IPS-NIHi7 (cell line): ENCODE measurements around the gene ABHD3.
"Not testable (repeated sequence)": the region's sequence is repeated elsewhere in the genome, so short reads cannot be mapped to it uniquely, and the experiment has no call there.

Experiments
- DNase-seq: peaks from one replicate; pipeline ENCODE4 v3.0.0; 2012; ENCODE audit warnings: mixed read lengths; ENCODE audit errors: extremely low spot score

The ABHD3 gene, protein sequence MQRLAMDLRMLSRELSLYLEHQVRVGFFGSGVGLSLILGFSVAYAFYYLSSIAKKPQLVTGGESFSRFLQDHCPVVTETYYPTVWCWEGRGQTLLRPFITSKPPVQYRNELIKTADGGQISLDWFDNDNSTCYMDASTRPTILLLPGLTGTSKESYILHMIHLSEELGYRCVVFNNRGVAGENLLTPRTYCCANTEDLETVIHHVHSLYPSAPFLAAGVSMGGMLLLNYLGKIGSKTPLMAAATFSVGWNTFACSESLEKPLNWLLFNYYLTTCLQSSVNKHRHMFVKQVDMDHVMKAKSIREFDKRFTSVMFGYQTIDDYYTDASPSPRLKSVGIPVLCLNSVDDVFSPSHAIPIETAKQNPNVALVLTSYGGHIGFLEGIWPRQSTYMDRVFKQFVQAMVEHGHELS

DNA sequence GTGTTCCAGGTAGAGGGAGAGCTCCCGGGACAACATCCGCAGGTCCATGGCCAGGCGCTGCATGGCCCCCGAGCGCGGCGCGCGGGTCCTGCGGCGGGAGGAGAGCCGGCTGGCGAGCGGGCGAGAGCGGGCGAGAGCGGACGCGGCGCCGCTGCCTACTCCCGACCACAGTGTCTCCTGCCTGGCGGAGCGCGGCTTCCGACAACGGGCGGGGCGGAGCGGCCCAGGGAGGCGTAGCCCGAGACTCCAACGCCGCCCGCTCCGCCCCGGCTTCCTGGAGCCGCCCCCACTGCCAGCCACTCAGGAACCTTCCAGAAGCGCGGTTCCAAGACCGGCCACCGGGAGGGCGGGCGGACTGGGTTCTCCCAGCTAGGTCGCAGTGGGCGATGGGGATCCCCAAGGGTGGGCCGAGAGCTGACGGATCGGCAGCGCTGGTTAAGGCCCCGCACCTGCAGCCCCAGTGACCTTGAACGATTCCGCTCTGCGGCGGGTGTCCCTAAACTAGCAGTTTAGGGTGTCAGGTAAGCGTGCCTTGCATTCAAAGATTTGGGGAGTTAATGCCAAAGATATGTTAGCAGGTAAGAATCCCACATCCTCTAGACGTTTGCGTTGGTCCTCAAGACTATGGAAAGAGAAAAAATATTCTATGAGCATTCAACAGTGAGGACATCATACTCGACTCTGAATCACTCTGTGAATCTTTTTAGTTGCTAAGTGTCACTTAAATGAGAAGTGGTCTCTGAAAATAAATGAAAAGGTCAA, at the start of gene ABHD3:
Gene ABHD3, minus strand, starts transcription at position 172 of the 762 bp plus-strand sequence. Its CDS starts 109 bp downstream, at position 63.
- peak; percentile 94 for DNase-seq

DNA sequence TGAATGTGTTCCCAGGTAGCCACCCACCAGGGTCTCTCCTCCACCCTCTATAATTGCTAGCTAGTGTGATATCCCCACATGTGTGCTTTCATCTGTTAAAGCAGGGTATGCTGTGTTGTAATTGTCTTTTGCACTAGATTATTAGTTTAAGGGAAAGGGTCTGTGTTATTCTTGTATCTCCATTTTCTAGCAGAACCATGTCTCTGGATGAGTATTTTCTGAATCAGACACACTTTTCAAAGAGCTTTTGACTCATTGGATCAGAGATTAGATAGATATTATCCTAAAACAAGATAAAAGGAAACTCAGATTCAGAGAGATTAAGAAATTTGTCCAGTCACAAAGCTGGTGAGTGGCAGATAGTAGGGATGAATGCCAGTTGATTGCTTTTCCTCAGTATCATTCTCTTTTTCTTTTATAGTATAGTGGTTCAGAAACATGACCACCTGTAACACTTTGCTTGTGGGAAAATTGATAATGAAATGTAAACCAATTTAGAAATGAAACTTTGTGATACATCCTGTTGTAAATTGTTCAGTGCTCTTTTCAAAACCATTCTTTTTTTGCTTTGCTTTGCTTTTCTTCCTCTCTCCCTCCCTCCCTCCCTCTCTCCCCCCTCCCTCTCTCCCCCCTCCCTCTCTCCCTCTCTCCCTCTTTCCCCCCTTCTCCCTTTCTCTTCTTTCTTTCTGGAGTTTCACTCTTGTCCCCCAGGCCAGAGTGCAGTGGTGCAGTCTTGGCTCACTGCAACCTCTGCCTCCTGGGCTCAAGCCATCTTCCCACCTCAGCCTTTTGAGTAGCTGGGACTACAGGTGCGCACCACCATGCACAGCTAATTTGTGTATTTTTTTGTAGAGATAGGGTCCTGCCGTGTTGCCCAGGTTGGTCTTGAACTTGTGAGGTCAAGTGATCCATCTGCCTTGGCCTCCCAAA, 43.5 kb upstream of the ABHD3 start:
- no peak for DNase-seq

DNA sequence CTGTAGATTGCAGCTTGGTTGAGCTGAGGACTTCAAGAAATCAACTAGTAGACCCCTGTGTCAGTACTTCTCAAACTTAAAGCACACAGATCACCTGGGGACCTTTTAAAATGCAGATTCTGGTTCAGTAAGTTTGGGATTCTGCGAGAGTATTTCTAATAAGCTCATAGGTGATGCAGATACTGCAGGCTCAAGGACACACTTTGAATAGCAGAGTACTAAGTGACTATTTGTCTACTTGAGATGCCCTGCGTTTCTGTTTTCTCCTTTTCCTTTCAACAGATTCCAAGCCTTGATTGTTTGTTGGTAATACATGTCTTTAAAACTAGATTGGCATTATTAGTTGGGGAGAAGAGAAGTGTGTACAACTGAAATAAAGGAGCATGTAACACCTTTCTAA, 42.7 kb upstream of the ABHD3 start:
- DNase-seq = no peak

DNA sequence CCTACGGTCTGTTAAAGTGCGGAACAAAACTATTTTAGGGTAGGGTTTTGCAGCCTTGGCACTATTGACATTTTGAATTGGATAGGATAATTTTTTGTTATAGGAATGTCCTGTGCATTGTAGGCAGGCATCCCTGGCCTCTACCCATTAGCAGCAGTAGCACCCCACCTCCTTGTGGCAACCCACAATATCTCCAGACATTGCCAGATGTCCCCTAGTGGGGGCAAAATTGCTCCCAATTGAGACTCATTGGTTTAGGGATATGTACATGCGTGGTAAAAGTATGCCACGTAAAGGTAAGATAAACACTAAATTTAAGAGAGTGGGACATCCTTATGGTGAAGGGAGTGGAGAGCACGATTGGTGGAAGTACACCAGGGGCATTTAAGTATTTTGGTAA, 40.7 kb upstream of the ABHD3 start:
- DNase-seq = no peak

DNA sequence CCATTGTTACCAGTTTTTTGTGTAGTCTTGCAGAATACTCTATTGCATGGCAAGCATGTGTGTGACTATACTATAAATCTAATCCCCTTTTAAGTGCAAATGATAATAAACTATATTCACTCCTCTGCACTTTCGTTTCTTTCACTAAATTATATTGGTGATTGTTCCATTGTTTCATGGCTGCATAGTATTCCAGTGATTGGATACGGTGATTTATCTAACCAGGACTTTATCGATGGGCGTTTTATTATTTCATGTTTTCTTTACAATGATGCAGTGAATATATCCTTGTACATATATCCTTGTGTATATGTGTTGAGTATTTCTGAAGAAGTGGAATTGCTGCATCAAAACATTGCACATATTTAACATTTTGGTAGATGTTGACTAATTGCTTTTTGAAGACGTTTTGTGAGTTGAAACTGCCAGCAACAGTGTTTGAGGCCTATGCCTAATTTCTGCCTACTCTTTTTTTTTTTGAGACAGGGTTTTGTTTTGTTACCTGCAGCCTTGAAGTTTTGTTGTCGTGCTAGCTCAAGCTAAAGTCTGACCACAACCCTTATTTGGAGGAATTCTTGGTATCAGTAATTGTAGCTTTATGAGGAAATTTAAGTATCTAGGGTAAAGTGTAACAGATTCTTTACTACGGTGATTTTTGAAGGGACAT, 38.7 kb upstream of the ABHD3 start:
- no peak for DNase-seq

DNA sequence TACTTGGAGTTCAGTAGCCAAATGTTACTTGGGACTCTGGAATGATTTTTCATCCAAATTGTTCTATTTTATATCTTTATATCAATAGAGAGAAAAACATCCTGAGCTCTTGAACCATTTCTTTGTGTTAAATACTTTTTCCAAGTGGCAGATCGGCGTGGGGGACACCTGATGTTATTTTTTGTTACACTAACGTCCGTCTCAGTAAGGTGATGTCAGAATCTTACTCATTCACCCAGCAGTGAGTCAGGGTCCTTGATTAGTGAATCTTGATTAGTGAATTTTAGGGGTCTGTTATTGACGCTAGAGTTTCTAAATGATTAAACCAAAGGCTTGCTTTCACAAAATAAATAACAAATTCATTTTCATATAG, 37.7 kb upstream of the ABHD3 start:
- no peak for DNase-seq

DNA sequence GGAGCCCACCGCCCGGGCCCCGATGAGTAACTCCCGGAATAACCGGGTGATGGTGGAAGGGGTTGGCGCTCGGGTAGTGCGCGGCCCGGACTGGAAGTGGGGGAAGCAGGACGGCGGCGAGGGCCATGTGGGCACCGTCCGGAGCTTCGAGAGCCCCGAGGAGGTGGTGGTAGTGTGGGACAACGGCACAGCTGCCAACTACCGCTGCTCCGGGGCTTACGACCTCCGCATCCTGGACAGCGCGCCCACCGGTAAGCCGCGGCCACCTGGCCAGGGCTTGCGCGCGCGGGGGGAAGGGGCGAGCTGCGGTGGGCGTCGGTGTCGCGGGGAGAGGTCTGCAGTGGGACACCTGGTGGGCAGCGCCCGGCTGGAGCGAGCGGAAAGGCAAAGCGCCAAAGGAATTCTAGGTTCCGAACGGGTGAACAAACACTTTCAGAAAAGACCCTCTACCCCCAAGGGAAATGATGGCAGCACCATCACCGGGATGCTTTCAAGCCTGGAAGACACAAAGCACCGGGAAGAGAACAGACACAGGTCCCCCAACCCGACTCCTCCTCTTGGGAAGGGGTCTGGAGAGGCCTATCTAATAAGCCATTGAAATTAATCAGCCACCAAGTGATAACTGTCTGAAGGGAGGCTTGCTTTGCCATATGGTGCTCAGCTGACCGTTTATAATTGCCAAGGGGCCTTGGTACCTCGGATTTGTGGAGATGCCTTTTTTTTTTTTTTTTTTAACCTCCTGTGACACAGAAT, 37.2 kb upstream of the ABHD3 start:
- peak; percentile 13 for DNase-seq

DNA sequence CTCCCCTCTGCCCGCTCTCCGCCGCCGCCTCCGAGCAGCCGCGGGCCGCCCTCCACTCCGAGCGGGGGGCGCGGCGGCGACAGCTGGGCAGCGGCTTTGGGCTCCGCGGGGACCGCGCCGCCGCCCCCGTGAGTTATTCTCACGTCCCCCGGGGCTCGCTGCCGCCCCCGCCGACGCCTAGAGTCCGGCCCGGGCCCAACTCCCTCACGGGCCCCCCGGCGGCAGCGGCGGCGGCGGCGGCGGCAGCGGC, 36.7 kb upstream of the ABHD3 start:
- no peak for DNase-seq

DNA sequence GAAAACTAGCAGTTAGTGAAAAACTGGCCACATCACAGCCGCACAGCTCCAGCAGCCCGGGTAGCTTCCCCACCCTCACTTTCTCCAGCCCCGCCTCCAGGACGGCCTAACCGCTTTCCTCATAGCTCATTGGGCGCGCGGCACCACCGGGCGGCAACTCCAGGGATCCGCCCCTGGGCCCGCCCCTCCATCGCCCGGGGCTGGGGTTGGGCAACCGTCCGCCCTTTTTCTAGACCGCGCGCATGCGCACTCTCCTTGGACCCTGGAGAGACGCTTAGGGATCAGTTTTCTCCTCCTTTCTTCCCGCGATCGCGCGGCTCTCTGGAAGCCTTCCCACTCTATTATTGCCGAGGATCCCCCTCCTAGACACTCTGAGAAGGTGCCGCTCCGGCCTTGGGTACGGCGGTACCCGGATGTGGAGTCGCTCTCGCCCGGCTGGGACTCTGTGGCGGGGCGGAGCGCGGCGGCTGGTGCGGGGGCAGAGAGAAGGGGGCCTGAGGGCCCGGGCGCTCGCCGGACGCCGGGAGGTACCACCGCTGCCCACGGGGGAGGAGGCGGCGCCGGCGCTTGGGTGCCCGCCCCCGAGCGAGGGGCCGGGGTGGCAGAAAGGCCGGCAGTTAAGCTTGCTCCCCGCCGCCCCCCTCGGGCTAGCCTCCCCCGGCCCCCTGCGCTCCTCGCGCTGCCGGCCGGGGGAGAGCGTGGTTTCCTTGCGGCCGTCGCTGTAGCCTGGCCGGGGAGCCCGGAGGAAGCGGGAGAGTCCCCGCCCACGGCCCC, 36.2 kb upstream of the ABHD3 start, which contains the start of gene MIB1:
Gene MIB1, plus strand, starts transcription at position 255 of the 774 bp plus-strand sequence. CDS start 792 bp downstream, outside the sequence.
- peak; percentile 97 for DNase-seq

DNA sequence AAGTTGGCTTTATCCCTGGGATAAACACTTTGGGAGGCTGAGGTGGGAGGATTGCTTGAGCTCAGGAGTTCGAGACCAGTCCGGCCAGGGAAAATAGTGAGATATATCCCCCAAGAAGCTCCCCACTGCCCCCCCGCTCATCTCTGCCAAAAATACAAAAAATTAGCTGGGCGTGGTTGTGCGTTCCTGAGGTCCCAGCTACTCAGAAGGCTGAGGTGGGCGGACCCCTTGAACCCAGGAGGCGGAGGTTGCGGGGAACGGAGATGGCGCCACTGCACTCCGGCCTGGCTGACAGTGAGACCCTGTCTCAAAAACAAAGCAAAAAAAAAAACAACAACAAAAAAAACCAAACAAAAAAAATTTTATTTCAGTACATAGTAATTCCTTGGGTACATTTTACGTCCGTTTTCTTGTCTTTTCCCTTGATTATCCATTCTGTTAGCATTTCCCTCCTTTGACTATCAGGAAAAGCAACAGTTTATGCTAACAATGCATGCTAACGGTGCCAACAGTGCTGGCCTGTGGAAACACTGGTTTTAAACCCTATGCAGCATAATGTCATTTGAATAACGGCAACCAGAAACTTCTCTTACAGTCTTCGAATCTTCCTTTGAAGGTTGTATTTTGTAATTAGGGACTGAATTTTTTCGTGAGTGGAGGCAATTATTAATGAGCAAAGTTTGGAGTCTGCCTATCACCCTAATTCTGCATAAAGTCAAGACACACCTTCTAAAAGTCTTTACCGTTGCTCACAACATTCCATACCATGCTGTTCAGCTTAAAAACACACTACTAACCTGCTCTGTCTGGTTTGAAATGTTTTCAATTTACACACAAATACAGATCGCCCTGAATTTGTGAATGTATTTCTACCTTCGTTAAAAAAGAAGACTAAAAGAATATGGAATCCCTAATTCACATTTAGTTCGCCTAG, 35.3 kb upstream of the ABHD3 start:
- DNase-seq = no peak

DNA sequence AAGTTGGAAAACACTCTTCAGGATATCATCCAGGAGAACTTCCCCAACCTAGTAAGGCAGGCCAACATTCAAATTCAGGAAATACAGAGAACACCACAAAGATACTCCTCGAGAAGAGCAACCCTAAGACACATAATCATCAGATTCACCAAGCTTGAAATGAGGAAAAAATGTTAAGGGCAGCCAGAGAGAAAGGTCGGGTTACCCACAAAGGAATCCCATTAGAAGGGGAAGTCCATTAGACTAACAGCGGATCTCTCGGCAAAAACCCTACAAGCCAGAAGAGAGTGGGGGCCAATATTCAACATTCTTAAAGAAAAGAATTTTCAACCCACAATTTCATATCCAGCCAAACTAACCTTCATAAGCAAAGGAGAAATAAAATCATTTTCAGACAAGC, 32.4 kb upstream of the ABHD3 start:
- DNase-seq = not testable (repeated sequence)

DNA sequence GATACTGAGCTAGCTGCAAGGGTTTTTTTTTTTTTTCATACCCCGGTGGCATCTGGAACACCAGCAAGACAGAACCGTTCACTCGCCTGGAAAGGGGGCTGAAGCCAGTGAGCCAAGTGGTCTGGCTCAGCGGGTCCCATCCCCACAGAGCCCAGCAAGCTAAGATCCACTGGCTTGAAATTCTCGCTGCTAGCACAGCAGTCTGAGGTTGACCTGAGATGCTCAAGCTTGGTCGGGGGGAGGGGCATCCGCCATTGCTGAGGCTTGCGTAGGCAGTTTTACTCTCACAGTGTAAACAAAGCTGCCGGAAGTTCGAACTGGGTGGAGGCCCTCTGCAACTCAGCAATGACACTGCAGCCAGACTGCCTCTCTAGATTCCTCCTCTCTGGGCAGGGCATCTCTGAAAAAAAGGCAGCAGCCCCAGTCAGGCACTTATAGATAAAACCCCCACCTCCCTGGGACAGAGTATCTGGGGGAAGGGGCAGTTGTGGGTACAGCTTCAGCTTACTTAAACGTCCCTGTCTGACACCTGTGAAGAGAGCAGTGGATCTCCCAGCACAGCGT, 31.0 kb upstream of the ABHD3 start:
- peak; percentile 23 for DNase-seq

DNA sequence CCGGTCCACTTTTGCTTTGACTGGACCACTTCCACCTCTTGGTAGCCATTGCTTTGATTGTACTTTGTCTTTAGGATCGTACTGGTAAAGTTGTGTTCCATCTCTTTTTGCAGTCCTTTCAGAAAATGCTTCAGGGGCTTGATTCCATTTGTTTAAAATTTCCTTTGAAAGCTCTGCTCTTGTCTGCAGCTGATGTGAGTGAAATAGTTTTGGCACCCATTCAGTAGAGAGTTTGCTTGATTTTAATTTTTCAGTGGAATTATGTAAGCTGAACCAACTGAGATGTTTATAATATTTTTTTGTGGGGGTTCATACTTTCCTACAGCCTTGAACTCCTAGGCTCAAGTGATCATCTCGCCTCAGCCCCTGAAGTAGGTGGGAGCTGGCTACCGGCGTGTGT, 28.4 kb upstream of the ABHD3 start:
- DNase-seq = no peak

DNA sequence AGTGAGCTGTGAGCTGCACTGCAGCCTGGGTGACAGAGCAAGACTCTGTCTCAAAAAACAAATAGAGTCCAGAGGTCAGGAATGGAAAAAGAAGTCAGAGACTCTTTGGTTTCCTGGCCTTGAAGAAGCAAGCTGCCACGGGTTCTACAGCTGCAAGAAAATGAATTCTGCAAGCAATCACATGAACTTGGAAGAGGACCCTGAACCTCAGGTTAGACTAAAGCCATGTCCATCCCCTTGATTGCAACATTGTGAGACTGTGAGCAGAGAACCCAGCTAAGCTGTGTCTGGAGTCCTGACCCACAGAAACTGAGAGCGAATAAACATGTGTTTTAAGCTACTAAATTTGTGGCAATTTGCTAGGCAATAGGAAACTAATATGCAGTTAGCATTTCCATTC, 23.1 kb upstream of the ABHD3 start:
- DNase-seq = no peak

DNA sequence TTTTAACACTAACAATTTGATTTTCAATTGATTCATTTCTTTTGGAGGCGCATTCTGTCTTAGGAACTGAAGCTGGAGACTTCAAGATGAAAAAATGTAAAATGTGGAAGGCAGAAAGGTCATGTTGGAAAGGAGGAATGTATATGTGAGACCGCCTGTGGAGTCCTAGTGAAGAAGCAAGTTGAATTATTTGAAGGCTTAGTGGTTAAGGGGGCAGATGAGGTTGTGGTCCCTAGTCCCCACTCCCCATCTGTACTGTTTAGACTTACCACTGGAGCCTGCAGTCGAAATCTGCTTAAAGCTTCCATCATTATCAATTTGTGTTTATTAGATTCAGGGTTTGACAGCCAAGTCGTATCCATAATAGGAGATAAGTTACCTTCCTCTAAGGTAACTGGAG, 20.6 kb upstream of the ABHD3 start:
- DNase-seq = no peak

DNA sequence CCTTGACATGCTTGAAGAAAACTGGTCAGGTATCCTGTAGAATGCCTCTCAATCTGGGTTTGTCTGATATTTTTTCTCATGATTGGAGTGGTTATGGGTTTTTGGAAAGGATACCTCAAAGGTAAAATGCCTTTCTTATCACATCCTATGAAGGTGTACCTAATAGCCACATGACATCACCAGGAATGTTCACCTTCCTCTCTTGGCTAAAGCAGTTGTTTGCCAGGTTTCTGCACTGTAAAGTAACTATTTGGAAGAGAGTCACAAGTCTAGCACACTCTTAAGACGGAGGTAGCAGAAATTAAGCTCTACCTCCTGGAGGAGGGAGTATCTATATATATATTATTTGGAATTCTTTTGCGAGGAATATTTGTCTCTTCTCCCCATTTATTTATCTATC, 18.1 kb upstream of the ABHD3 start:
- DNase-seq = no peak

DNA sequence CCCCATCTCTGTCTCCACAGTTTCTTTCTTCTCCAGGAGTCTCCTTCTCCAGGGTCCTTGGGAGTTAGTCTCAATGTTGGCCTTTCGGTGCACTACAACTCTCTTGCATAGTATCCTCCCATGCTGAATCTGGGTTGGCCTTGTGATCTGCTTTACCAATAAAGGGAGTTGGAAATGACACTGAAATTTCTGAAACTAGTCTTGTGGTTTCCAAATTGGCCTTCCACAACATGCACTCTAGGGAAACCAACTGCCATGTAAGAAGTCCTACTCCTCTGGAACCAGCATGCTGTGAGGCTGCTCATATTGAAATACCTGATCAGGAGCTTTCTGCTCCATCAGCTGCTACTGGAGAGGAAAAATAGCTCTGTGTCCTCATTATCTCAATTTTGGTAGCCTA, 9.9 kb upstream of the ABHD3 start:
- DNase-seq = no peak

DNA sequence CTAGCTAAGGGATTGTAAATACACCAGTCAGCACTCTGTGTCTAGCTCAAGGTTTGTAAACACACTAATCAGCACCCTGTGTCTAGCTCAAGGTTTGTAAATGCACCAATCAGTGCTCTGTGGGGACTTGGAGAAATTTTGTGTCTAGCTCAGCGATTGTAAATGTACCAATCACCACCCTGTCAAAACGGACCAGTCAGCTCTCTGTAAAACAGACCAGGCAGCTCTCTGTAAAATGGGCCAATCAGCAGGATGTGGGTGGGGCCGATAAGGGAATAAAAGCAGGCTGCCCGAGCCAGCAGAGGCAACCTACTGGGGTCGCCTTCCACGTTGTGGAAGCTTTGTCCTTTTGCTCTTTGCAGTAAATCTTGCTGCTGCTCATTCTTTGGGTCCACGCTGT, 2.6 kb upstream of the ABHD3 start:
- DNase-seq = not testable (repeated sequence)

DNA sequence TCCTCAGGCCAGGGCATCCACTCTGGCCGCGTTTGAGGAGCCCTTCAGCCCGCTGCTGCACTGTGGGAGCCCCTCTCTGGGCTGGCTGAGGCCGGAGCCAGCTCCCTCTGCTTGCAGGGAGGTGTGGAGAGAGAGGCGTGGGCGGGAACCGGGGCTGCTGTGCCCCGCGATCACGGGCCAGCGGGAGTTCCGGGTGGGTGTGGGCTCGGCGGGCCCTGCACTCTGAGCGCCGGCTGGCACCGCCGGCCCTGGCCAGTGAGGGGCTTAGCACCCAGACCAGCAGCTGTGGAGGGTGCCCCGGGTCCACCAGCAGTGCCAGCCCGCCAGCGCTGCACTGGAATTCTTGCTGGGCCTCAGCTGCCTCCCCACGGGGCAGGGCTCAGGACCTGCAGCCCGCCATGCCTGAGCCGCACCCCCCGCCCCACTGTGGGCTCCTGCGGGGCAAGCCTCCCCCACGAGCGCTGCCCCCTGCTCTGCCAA, 1.9 kb upstream of the ABHD3 start:
- DNase-seq = no peak
